GM20000 (cell line): ENCODE results near the gene PHF13.

Experiments used
- DNase-seq: peaks from one replicate; pipeline ENCODE4 v3.0.0; 2012; ENCODE audit warnings: low spot score
- CTCF ChIP-seq: IDR thresholded peaks from 2 replicates; pipeline ENCODE4 v1.5.1; 2012; ENCODE audit warnings: mild to moderate bottlenecking, control low read depth; ENCODE audit errors: extremely low read depth, missing control alignments

The PHF13 gene

GRCh38 chr1:6668503-6668902, 55.0 kb downstream of the PHF13 start:
- no peak for TF ChIP-seq CTCF
- no peak for DNase-seq

- no peak for TF ChIP-seq CTCF
Measured at GRCh38 chr1:6672558-6672957, 59.0 kb downstream of the PHF13 start.

More at GRCh38 chr1:6672558-6672957, 59.0 kb downstream of the PHF13 start:
- no peak for DNase-seq
